ENCODE results near the gene COG4. TPM values are rescaled to one million over a fixed set of nuclear protein-coding genes. Genes with fewer than 3 reads are reported as not detected.
A peak's percentile ranks its signal among the peaks of the same experiment; 100 is the strongest.

COG4 gene
- 64.4 and 97.0 TPM in 2 replicates for total RNA-seq

GRCh38 chr16:70523076-70523742, at the start of gene COG4:
TSS of gene COG4 (minus strand) at chr16:70523554. CDS start at chr16:70523543, 11 bp downstream.

GRCh38 chr16:70523743-70524398, 517 bp upstream of the COG4 start, which contains the start of gene SF3B3:
TSS of gene SF3B3 (plus strand) at chr16:70523816. CDS start at chr16:70526657, 2,841 bp downstream.

GRCh38 chr16:70454222-70455034, 68.9 kb downstream of the COG4 start, which contains the start of gene FCSK:
TSS of gene FCSK (plus strand) at chr16:70454595. CDS start at chr16:70463191, 8,596 bp downstream.

GRCh38 chr16:70438969-70439862, 84.1 kb downstream of the COG4 start, which contains the start of gene ST3GAL2:
TSS of gene ST3GAL2 (minus strand) at chr16:70439100. CDS start at chr16:70398530, 40,570 bp downstream.

Small RNAs within 50 kb of the gene (small RNA-seq; reads per million reads assigned to genes)
- gene RNU6-23P, result not detected
- not detected for gene RPS27P26
- 0.77 reads per million, percentile 10 among the genes with 10 or more reads in this experiment for gene SNORD111
- 124 reads per million, percentile 98 among the genes with 10 or more reads in this experiment for gene SNORD111B

Other genes with a start within 250 kb of the COG4 start
- 161 and 257 TPM in 2 replicates for gene AARS1, start 234.0 kb downstream of the COG4 start, total RNA-seq
- gene DDX19B, start 224.4 kb downstream of the COG4 start, total RNA-seq, result 27.2 and 30.0 TPM in 2 replicates
- 43.6 and 49.5 TPM in 2 replicates for gene DDX19A, start 176.7 kb downstream of the COG4 start, total RNA-seq
- gene ST3GAL2, start 84.5 kb downstream of the COG4 start, total RNA-seq, result 38.4 and 49.2 TPM in 2 replicates
- 9.7 and 10.3 TPM in 2 replicates for gene FCSK, start 69.0 kb downstream of the COG4 start, total RNA-seq
- gene SF3B3, start 262 bp upstream of the COG4 start, total RNA-seq, result 112 and 124 TPM in 2 replicates
- 1.5 and 2.8 TPM in 2 replicates for gene IL34, start 123.0 kb upstream of the COG4 start, total RNA-seq
- 278 and 291 TPM in 2 replicates for gene MTSS2, start 162.5 kb upstream of the COG4 start, total RNA-seq